GM19099 (cell line): ENCODE data around the gene TMEM17.

Experiments
- POLR2A ChIP-seq: IDR thresholded peaks from 3 replicates; pipeline ENCODE4 v1.6.1; 2011; ENCODE audit warnings: low read depth; ENCODE audit not compliant: insufficient read length; ENCODE audit errors: extremely low read depth

Gene TMEM17

DNA sequence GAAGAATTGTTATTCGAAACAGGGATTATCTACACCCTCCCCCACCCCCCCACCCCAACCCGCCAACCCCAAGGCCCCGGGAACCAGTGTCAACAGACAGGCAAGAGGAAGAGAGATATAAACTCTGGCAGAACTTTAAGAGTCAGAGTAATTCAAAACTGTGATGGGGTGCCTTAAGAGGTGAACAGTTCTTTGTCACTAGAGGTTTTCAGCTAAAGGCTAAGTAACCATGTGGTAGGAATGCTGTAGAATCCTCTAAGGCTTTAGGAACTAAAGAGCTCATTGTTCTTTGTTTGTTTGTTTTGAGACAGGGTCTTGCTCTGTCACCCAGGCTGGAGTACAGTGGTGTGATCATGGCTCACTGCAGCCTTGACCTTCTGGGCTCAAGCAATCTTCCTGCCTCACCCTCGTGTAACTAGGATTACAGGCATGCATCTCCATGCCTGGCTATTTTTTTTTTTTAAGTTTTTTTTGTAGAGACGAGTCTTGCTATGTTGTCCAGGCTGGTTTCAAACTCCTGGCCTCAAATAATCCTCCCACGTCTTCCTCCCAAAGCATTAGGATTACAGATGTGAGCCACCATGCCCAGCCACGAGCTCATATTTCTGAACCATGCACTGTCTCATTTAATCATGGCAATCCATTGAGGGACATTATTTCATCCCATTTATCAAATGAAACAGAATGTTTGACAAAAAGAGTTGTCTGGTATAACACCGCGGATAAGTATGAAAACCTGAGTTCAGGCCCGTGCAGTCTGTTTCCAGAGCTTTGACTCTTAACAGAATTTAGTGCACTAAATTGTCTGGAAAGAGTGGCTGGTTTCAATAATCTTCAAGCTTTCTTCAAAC, 20.8 kb upstream of the TMEM17 start:
- no peak for TF ChIP-seq POLR2A

DNA sequence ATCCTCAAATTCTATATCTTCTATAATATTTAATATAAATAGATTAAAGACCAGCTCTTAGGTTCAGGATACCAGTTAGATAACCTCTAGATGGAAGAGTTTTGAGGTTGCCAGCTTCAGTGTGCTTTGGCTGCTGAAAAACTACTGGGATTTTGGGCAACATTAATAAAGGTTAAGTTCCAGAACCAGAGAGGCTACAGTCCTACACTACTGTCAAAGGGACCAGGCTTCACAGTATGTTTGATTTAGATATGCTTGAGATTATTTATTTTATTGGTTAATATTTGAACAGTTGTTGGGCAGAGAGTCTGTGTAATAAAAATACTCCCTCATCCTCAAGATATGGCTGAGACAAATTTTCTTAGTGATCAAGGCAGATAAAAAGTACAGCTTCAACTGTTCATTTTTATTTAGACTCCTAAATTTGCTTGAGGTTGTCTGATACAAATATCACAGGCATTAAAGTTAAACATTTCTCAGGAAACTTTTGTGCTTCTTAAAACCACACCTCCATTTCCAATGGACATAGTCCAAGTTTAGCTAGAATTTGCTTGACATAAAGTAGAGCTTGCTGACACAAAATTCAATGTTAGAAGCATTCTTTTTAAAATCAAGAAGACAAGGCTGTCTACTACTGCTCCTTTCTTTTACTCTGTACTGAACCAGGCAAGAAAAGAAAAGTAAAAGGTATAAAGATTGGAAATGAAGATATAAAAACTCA, 19.7 kb upstream of the TMEM17 start:
- no peak for TF ChIP-seq POLR2A

DNA sequence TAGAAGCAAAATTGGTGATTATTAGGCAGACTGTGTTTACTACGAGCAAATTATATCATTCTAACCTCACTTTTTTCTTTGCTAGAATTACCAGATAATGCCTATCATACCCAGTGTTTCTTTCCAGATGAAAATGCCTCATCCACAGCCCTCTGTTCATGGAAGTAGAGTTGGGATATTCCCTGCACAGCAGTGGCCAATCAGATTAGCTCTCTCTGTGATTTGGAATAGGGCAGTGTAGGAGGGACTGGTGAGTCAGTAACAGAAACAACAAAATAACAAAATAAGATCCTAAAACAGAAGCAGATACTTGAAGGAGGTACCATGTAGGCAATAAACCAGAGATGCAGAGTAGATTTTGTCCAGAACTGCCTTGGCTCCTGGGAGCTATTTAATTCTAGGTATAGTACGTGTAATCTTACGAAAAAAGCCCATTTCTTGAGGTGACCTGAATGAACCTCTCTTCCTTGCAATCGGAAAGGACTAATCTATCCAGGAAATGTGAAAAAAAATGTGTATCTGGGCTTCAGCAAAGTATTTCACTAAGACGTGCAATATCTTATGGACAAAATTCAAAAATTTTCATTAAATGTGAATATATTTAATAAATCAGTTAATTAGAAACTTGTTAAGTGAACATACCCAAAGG, 18.4 kb upstream of the TMEM17 start:
- no peak for TF ChIP-seq POLR2A

DNA sequence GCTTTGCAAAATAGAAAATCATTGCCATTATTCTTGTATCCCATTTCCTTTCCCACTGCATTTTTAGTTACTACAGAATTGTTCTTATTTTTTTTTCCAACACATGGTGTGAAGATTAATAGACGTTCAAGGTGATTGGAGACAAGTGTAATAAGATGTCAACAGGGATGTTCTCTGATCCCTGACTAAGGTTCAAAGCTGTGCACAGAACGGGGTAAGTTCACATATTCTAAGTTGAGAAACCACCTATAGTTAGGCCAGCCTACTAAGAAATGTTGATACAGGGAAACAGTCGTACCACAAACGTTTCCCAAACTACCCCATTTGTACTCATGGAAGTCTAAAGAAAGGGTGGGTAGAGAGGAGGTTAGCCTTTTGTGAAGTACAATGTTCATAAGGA, 6.4 kb upstream of the TMEM17 start:
- no peak for TF ChIP-seq POLR2A

DNA sequence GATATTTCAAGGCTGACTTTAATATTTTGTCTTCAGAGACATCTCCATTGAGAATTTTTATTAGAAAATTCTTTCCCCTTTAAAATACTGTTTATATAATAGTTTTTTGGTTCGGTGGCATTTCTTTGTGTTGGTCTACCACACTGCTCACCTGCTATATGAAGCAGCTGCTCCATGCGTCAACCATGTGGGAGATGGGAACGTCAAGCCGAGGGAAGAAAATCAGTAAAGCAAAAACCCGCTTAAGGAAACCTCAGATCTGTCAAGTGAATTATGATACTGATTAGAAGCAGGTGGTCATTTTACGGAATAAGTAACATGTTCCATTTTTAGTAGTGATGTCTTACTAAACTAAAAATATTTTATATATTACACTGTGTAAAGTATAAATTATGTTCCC, 5.6 kb upstream of the TMEM17 start:
- no peak for TF ChIP-seq POLR2A

DNA sequence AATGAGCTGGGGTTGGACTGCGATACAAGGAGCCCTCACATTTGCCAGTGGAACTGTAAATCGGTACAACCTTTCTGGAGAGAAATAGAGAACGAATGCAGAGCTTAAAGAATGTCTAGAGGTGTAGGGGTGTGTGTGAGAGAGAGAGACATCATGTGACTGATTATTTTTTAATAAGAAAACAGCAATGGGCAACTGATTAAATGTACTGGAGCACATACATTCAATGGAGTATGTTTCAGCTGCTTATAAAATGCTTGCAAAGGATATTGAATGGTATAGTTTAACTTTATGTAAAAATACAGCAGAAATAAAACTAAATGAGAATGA, 391 bp upstream of the TMEM17 start:
- no peak for TF ChIP-seq POLR2A

DNA sequence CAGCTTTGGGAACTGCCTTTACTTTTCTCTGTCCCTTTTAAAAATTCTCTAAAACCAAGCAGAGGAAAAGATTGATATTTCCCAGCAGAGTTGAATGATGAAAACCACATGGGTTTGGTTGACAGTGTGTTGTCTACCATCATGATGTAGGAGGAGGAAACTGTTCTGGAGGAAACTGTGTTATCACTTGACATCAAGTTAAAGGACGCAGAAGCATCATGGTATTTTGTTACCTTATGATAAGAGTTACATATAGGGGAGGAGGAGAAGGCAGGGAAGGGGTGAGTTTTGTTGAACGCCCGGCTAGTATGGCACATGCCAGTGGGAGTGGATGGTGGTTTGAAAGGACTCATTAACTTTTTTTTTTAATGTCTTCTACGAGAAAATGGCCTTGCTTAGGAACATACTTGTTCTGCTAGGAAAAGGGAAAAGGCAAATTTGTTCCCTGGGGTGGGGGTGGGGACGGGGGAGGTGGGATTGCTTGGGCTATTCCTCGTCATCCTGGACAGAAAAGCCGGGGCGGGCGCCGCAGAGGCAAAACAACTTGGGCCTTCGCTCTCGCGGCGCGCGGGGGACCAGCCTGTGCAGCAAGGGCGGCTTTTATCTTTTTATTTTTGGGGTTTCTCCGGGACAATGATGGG, 766 bp downstream of the TMEM17 start:
- TF ChIP-seq POLR2A = no peak

DNA sequence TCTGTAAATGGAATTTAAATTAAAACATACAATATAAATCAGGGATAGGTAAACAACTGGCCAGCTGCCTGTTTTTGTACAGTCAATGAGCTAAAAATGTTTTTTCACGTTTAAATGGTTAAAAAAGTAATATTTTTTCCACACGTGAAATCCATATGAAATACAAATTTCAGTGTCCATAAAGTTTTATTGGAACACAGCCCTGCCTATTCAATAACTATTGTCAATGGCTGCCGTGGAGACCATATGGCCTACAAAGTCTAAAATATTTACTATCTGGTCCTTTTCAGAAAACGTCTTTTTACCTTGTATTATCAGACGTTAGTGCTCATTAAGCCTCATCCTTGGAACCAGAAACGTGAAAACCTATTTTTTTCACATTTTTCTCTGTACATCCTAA, 1.3 kb downstream of the TMEM17 start:
- TF ChIP-seq POLR2A = no peak

DNA sequence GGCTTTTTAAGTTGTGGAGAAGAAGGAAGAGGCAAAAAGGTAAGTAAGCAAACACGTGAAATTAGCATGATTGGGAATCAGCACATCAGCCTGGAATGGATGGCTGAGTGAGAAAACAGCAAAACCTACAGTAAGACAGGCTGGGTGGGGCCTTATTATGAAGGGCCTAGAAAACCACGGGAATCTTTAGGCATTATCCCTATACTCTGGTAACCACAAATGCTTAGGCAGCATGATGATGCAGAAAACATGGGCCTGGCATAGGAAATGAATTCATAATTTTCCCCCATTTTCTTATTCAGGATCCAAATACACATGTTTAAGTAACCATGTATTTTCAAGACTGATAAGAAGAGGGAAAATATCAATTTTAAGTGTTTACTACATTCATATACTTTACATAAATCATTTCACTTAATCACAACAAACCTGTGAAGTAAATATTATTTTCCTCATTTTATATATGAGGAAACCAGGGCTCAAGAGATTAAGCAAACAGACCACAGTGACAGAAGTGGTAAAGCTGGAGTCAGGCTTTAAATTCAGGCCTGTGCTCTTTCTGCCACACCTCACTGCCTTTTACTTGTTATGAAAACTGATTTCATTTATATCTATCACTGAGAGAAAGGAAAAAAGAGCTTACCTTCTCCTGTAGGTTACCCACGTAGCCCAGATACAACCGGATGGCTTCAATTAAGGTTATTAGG, 4.0 kb downstream of the TMEM17 start:
- TF ChIP-seq POLR2A = no peak

DNA sequence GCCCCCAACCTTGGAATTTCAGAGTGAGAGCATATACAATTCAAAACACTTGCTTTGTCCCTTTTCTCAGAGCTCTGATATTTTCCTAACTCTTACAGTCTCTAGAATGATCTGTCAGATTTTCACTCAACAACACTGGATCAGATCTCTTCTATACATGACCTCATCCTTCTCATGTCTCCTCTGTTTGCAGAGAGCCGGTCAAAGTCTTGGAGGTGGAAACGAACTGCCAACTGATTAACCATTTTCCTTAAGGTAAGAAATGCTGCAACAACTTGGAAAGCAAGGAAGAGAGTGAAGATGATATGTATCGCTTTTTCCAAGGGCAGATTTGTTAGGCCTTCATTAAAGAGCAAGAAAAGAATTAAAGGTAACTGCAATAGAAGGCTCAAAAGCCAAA, 4.9 kb downstream of the TMEM17 start:
- TF ChIP-seq POLR2A = no peak

DNA sequence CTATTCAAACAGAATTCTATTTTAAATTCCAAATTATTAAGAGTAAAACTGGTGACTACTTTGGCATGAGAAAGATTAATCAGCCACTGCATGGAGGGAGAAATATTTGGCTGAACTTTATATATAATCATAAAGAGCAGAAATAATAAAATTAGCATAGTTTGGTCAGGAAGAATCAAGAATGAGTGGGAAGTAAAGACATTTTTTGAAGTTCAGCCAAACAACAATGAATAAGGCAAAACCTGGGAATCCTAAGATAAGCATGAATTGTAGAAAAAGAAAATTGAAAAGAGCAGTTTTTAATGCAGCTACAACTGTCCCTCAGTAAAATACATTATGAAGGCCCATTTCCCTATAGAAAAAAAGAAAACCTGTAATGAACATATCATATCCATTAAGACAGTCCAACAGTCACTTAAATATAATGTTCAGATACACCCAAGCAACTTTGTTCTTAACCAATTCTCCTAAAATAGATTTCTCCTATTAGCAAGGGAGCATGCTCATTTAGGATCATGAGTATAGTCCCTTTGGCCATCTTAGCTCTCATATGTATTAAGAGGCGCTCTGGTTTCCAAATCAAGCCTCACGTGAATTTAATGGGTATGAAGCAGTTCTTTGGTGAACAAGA, 6.5 kb downstream of the TMEM17 start:
- TF ChIP-seq POLR2A = no peak

DNA sequence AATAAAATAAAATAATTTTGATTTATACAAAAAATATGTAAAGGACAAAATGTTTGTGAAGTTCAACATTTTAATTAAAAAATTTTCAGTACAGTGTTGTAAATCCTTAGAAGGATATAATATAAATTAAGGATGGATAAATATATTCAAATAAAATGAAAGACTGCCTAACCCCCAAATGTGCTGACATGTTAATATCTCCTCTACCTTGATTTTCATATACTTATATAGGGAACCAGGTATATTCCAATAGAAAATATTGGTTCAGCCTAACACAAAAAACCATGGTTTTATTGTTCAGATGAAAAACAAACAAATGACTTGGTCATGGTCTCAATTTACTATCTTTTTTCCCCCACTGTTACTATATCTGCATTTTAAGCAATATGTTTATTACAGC, 7.3 kb downstream of the TMEM17 start:
- TF ChIP-seq POLR2A = no peak

DNA sequence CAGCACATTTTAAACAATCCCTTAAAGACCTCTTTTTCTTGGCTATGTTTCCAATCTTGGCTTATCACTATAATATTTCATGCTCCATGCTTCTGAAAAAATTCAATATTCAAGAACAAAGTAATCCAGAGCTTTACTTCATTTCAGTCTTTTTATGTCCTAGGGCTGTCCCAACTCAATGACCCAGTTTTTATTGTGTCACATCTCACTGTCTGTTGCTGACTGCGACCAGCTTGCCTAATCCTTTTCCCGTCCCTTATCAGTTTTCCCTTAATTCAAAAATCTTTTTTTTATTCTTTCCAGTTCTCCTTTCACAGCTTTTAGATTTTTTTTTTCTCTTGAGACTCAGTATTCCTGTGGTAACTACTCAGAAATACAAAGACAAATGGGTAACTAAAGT, 10.2 kb downstream of the TMEM17 start:
- TF ChIP-seq POLR2A = no peak

DNA sequence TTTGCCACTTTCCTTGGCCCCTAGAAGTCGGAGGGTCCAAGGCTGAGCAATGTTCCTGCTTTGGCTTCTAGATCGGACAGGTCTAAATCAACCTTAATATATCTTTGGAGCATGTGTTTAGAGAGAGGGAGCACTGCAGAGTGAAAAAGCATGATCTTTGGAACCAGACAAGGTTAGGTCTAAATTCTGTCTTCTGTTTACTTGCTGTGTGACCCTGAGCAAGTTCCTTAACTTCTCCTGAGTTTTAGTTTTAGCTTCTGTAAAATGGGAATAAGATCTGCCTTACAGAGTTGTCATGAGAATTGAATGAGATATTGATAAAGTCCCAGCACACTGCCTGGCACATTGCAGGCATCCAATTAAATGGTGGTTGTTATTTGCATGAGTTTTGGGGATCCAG, 13.9 kb downstream of the TMEM17 start:
- no peak for TF ChIP-seq POLR2A
